Measurements from ENCODE around the gene NLRP3. TPM values are rescaled to one million over a fixed set of nuclear protein-coding genes. Genes with fewer than 3 reads are reported as not detected.

The NLRP3 gene
- total RNA-seq, 1 experiment from 2014 or later = not detected

- intact Hi-C loops (cut with micrococcal nuclease) = no loop called here
- H3K36me3 ChIP-seq (ENCODE audit: control insufficient read depth in 1 of 2, insufficient read depth in 2 of 2, low read length in 2 of 2) = no peaks in the 10 kb centered on the region
- H3K9me3 ChIP-seq (ENCODE audit: control insufficient read depth in 1 of 2, insufficient read depth in 1 of 2, low read depth in 1 of 2, low read length in 2 of 2) = no peaks in the 10 kb centered on the region
- ChIA-PET CTCF (no interaction called here), RAD21 (ENCODE audit: low non-redundant PET in 1 of 2, low total read pairs in 2 of 2, uncharacterized antibody in 2 of 2, unreplicated experiment in 2 of 2) (no interaction called here), POLR2A (no interaction called here)
- H3K27me3 ChIP-seq (ENCODE audit: insufficient read depth, low read length) = peaks cover 3% of the 10 kb centered on the region; the same call in 1 of the 2 replicates
- H3K9me2 ChIP-seq (ENCODE audit: insufficient read depth) = no peaks in the 10 kb centered on the region
- no peak overlapping the region for H2AFZ ChIP-seq (ENCODE audit: low read depth, low read length, poor library complexity, severe bottlenecking)
- H3K4me1 ChIP-seq (ENCODE audit: control insufficient read depth in 1 of 2, insufficient read depth in 2 of 2, low read length in 2 of 2) = no peaks in the 10 kb centered on the region
- H4K20me1 ChIP-seq (ENCODE audit: insufficient read depth) = no peaks in the 10 kb centered on the region; the same call in 1 of the 2 replicates
- no peak overlapping the region for H3K9ac ChIP-seq (ENCODE audit: low read length)
- H3K79me2 ChIP-seq (ENCODE audit: insufficient read depth, low read length) = no peaks in the 10 kb centered on the region
- no TSS peak for BruUV-seq (replicated peaks)
- no peak overlapping the region for H3K4me3 ChIP-seq (replicated peaks in 1 of 2; ENCODE audit: low read depth in 1 of 2, low read length in 2 of 2)
- H3K4me2 ChIP-seq (ENCODE audit: low read length) = no peak overlapping the region
- DNase-seq (ENCODE audit: low read depth, low spot score) = no peak
- no peak overlapping the region for H3K27ac ChIP-seq (ENCODE audit: low read depth, low read length)
- TF ChIP-seq EZH2phosphoT487 (IDR thresholded peaks at IDR 0.05; ENCODE audit: borderline replicate concordance) = no peak
- TF ChIP-seq CBX3 (IDR thresholded peaks at IDR 0.05; ENCODE audit: low read depth) = no peak
- no peak for TF ChIP-seq SIN3A (IDR thresholded peaks at IDR 0.05; ENCODE audit: low read depth)
- TF ChIP-seq EZH2 (IDR thresholded peaks at IDR 0.05) = no peak
- TF ChIP-seq RAD21 (IDR thresholded peaks at IDR 0.05; ENCODE audit: low read depth) = no peak
- TF ChIP-seq ZBTB33 (IDR thresholded peaks at IDR 0.05; ENCODE audit: extremely low read depth, insufficient replicate concordance, low read length) = no peak
- TF ChIP-seq REST (IDR thresholded peaks at IDR 0.05; ENCODE audit: low read depth) = no peak
- TF ChIP-seq ATF3 (IDR thresholded peaks at IDR 0.05) = no peak
- TF ChIP-seq CEBPB (IDR thresholded peaks at IDR 0.05; ENCODE audit: low read depth) = no peak
- no peak for TF ChIP-seq CTCF (IDR thresholded peaks at IDR 0.05 in 2 of 3, conservative IDR thresholded peaks at IDR 0.05 in 1 of 3; ENCODE audit: borderline replicate concordance in 1 of 3, insufficient read depth in 1 of 3, low read depth in 2 of 3, low read length in 2 of 3)
- TF ChIP-seq MAX (IDR thresholded peaks at IDR 0.05) = no peak
- no peak for TF ChIP-seq SRF (IDR thresholded peaks at IDR 0.05; ENCODE audit: low read depth)
- no peak for TF ChIP-seq JUND (IDR thresholded peaks at IDR 0.05)
- ATAC-seq = no peak
Measured at GRCh38 chr1:247459507-247459906, 43.5 kb downstream of the NLRP3 start.

All from HCT116 (cell line).